IPS-NIHi7 (cell line): ENCODE data around the gene P3H1.

Experiments
- DNase-seq: peaks from one replicate; pipeline ENCODE4 v3.0.0; 2012; ENCODE audit warnings: mixed read lengths; ENCODE audit errors: extremely low spot score

P3H1 gene

DNA sequence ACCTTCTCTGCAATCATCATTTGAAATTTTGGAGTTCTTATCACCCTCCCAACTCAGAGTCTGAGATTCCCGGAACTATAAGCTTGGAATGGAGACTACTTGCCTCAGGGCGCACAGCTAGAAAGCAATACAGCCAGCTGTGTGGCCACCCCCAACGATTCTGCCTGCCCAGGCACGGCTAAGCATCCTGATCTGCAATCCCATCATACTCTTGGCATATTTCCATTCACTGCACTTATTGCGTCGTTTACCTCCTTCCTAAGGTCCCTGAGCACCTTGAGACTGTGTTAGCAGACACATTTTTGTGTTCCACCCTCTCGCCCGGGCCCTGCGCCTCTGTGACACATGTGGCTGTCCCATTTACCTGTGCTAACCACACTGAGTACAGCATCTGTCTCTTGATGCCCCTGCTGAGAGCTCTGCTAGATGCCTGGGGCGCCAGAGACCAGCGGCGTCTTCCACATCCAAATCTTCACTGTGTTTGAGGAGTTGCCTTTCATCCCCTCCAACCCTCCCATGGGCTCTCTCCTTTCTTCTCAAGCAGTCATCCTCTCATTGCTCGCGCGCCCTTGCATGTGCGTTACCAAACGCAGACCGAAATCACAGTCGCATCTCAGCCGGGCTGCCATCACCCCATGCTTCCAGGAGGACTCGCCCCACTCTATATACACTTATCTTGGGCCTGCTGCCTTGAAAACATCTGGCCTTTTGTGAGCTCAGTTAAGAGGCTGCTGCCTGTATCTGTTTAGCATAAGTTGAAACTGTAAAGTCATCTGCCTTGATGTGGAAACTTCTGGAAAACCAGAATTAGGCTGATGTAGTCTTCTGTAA is 23.3 kb downstream of the P3H1 start:
- no peak for DNase-seq

DNA sequence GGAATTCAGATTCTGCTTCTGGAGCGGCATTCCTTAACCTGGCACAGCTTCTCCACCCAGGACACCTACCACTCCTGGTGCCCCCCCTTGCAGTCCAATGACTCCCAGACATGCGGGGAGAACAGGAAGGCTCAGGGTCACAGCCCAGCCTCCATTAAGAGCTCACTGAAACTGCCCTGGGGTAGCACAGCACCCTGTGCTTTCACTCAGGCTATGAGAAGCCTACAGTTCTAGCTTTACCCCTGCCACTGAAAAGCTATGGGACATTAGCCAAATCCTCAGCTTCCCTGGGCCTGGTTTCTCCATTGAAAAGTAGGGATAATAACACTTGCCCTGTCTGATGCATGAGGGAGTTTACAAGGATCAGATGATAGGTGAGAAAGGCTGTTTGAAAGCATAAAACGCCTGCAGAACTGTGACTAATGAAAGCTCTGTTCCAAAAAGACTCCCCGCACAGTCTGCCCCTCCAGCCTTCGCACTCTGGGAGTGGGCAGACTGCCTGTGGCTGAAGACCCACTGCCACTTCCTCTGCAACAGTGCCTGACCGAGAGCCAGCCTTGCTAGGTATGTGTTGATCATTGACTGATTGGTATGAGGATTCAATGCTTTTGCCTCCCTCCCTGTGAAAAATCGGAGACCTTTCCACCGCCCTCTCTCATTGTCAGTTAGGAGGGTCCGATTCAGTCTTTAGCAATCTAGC is 24.1 kb downstream of the P3H1 start:
- no peak for DNase-seq

DNA sequence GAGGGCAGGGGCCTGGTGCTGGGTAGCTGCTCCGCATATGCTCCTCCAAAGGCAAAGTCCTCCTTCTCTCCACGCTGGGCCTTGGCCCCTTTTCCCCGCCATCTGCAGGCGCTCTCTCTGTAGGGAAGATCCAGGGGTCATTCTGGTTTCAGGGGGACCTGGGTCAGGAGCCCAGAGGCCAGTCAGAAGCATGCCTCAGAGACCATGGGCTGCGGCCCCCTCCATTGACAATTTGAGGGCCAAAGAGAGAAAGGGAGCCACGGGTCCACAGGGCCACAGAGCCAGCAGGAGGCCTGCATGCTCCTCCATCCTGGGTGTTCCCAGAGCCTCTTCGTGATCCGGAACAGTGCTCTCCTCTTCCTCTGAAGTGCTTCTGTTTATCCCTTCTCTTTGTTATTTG is 24.7 kb downstream of the P3H1 start:
- DNase-seq = no peak

DNA sequence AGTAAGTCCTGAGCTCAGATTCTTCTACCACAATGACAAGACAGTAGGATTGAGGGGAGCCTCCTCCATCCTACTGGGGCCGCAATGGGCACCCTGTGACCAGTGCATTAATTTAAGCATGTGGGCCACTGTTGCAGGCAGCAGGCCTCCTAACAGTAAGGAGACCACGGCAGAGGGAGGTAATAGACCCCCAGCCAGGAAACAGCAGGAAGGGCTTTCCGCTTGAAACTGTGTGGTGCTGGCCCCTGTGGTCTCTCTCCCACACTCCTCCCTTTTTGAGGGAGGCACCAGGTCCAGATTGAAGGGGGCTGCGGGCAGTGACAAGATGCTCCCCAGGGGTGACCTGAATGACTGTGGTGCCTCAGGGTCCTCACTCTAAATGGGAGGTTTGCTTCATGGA is 25.1 kb downstream of the P3H1 start:
- no peak for DNase-seq

DNA sequence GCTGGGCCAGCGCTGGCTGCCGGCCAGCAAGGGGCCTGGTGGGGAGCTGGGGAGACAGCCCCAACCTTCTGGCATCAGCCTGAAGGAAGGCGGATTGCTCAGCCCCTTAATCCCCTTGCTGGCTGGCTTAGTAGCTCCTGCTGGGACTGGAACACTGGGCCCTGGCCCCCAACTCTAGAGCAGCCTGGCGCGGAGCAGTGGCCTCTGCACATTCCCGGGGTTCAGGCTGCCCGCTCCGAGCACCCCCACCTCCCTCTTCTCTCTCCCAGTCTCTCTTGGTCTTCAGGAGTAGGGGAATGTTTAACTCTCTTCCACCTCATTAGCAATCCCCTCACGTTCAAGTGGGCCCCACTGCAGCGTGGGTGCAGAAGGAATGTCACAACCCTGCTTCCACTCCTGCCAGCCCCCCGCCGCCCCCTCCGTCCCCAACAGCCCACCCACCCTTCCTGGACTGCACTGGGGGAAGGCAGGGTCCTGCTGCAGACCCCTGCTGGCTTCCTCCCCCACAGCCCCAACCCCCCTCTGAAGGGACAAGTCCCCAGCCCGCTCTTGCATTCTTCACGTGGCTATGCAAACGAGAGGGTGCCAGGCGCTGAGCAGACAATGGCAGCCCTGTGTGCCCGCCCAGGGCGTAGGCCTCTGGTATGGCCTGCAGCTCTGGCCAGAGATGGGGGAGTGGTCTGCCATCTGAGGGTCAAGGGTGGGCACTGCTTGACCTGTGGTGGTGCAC is 25.8 kb downstream of the P3H1 start:
- DNase-seq = peak; percentile 57

DNA sequence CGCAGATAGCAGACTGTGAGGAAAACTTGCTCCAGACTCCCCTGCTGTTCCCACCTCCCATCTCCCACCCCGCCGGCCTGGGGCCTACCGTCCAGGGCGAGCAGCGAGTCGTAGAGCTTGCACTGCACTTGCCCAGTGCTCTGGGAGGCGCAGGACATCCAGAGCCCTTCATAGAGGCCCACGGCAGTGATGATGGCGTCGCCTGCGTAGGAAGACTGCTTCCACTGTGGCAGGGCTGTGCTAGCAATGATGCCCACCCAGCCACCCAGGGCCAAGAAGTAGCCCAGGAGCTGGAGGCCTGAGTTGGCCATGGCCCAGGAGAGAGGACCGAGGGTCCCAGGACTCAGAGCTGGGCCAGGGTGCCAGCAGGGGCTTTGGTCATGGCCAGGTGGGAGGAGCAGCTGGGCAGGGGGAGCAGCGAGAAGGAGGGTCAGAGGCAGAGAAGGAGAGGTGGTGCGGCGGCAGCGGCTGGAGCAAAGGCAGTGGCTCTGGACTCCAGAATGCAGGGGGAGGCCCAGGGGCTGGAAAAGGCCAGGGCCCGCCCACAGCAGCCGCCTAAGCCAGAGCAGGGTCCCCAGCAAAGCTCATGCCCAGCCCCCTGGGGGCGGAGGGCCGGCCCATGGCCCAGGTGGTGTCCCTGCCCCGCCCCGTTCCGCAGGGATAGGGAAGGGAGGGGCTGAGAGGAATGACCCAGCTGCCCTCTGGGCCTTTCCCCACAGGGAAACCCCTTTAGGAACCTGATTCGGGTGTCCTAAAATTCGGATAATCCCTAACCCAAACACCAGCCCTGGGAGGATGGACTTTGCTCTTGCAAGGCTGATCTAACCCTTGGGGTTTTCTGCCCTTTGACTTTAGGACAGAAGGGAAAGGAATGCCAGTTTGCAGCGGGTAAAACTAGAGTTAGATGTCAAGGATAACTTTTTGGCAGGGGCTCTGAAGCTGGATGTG is 26.8 kb downstream of the P3H1 start, which contains the start of gene CLDN19:
TSS of gene CLDN19 (minus strand) at position 484 of the 948 bp plus-strand sequence. CDS start at position 311, 173 bp downstream.
- peak; percentile 99 for DNase-seq

DNA sequence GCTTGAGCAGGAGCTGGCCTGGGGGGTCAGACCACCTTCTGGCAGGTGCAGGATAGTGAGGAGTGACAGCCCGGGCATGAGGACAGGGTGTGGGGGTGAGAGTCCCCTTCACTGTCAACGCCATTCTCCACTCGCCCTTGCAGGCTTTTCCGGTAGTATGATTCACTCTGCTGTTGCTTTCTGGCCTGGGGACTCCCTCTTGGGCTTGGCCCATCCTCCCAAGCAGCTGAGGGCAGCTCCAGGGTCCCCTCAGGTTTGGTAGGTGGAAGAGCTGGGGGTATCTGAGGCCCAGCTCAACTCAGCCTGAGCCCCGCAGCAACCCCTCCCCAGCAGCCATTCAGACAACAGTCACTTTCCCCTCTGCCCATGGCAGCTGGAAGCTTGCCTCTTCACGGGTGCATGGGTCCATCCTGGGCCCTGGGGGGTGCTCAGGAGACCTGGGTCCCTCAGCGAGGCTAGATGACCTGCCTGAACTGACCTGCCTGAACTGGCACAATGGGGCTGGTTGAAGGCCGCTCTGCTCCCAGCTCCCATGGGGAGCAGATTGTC is 28.1 kb downstream of the P3H1 start:
- no peak for DNase-seq

DNA sequence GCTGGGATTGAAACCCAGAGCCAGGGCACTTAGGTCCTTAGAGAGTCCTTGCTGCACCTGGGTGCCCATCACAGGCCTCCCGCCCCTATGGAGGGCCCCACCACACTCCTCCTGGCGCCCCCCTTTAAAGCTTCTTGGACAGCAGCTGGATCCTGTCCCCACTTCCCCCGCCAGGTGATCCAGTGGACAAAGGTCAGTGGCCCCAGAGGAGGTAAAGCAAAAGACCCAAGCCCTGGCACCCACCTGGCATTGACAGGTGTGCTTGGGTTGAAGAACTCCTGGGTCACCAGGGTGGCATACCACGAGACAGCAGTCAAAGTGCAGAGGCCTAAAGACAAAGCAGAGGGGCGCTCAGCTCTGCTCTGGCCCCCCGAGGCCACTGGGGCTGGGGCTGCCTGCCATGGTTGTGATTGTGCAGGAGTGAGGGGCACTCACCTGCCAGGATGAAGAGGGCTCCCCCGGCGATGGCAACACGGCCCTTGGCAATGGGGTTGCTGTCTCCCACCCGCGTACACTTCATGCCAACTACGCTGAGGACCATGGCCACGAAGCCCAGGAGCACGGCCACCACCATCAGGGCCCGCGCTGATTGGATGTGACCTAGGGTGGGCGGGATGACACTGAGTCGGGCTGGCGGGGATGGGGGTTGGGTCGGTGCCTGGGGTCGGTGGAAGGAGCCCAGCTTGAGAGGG is 28.7 kb downstream of the P3H1 start:
- DNase-seq = no peak

DNA sequence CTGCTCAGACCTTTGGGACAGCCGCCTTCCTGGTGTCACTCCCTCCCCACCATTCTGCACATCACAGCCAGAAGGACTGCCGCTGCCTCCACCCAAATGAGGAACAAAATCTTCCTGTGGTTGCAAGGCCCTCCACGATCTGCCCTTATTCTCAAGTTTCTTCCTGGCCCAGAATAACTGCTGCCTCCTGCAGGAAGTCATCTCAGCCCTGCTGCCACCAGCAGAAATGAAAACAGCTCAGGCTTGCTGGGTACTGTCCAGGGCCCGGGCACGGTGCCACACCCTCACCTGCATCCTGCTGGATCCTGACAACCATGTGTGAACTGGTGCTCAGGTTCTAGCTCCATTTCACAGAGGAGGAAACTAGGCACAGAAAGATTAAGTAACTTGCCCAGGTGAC is 29.6 kb downstream of the P3H1 start:
- DNase-seq = no peak

DNA sequence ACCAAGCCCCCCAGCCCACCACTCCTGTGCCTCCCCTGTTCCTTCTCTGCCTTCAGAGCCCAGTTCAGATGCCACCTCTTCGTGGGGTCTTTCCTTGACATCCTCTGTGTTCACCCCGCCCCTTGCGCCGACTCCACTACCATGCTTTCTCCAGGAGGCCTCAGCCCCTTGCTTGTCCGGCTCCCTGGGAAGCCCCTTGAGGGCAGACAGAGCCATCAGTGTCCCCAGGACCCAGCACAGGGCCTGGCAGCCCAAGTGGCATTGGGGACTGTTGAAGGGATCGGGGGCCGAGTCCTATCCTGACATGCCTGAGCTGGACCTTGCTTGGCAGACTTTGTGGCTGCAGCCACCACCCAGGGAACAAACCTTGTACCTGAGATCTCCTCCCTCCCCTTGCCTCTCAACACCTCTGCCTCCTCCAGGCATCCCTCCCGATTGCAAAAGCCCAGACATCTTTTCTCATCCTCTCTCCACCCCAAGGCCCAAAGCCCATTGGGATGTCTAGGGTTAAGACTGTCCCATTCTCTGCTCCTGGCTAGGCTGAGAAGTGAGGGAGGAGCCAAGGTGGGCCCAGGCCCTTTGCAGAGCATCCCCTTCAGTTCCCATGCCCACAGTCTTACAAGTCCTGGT is 30.1 kb downstream of the P3H1 start:
- DNase-seq = no peak

DNA sequence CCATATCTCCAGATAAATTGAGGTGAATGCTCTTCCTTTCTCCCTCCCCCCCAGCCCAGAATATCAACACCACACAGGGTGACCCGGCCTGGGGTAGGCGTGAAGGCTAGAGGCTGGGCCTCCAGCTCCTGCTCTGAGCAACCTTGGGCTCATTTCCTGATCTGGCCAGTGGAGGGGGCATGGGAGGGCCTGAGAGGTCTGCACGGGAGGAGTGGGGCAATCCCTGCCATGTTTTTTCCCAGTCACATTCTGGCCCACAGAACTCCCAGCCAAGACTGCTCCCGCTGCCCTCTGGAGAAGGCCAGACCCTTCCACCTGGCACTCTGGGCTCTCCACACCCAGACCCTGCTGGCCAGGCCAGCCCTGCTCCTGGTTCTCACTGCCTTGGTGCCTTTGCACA is 30.7 kb downstream of the P3H1 start:
- DNase-seq = peak; percentile 66

DNA sequence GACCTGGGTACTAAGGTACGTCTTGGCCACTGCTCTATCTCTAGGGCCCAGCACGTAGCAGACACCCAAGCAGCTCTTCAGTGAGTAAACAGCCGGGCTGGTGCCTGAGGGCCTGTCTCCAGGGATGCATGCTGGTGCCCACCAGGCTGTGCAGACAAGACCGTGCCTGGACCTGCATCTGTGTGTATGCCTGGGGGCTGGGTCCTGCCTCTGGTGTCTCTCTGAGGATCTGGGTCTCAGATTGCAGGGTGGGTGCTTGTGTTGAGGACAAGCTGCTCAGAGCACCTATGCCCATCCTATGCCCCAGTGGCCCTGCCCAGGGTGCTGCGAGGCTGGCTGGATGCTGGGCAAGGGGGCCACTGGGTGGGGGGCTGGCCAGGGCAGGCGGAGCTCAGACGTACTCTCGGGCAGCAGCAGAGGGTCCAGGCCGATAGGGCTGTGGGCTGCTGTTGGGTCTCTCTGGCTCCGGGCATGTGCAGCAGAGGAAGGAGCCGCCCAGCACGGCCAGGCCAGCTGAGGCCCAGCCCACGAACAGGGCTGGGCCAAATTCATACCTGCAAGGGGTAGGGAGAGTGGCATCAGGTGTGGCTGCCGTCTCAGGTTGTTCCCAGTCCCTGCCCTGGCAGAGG is 31.2 kb downstream of the P3H1 start:
- DNase-seq = no peak

DNA sequence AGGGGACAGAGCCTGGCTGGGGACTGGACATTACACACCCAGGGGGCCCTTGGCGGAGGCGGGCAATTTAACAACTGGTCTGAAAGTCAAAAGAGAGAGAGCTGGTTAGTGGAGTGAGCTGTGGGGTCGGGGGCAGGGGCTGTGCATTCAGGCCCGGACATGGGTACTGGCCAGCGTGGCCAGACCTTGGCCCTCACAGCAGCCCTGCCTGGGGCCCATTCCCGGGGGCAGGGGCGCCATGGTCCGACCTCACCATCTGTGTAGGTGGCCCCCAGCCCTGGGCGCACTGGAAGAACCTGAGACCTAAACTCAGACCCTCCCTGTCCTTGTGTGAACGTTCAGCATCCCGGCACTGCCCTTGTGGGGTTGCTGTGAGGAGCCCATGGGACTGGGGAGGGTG is 31.8 kb downstream of the P3H1 start:
- no peak for DNase-seq

DNA sequence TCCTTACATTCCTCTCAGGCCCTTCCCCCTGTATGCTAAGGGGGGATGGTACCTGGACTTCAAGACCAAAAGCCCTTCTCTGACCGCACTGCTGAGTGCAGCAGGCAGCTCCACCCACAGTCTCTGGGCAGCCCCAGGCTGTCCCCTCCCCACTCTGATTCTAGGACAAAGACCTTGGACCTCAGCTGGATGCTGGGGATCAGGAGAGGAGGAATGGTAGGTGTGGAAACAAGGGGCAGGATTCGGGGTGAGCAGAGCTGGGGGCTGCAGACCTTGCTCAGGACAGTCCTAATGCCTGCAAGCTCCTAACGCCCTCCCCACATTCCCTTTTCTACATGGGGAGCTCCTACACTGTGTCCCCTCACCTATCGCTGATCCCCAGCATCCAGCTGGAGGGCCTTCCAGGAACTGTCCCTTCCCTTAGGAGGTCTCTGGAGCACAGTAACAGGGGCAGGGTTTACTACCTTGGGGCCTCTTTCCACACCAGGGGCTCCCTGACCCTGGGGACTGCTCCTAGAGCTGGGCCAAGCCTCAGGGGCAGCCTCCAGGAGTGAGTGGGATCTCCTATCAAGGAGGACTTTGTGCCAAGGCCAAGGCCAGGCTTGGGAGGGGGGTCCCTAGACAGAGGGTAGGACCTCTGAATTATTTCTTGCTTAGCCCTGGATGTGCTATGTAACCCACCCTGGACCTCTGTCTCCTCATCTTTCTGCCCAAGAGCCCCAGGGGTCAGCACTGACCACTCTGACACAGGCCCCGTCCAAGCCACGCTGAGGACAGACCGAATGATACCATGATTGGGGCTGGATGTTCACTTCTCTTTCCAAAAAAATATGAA is 32.4 kb downstream of the P3H1 start:
- DNase-seq = no peak

DNA sequence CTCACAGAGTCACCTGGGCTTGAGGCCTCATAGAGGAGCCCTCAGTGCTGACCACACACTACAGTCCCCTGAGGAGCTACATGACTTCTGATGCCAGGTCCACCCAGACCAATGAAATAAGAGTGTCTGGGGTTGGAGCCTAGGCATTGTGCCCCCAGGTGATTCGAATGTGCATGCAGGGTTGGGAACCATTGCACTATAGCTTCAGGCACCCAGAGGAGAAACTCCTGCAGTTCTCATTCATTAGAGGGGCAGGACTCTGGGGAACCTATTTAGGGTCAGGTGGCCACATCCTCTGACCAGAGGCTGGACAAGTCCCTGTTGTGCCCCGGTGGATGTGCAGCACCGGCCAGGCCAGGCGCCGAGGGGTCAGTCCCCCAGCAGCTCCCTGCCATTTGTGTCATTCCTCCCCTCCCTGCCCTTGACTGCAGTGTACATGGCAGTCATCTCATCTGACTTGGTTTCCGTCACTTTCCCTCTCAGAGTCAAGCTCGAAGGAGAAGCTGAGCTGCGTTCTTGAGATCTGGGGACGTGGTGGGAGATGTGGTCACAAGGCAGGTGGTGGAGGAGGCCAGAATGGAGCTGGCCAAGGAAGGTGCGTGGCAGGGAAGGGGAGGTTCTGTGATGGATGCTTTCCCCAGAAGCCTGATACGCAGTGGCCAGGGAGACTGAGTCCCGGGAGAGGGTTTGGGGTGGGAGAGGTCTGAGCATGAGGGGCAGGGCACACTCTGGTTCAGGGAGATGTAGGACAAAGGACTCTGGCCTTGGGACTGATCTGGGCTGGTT is 33.2 kb downstream of the P3H1 start:
- DNase-seq = no peak

DNA sequence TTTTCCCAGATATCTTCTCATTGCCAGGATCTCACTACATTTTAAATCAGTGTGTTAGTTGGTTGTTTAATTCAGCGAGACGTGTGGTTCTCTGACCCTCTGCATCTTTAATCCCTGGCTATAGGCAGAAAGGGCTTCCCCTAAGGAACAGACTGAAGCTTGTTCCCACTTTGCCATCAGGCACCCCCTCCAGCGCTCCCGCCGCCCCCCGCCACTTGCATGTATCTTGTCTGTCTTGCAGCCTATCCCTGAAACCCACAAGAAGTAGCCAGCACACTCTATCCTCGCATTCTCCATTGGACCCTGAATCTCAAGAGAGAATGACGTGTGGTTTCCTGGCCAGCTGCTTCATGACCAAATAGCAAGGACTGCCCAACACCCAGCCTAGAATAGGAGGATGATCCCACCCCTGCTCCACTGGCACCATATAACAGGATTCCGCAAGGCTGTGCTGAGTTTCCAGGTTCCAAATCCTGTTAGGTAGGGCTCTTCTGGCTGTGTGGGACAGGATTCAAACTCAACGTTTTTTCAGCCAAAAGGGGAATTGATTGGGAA is 34.6 kb downstream of the P3H1 start:
- DNase-seq = no peak

DNA sequence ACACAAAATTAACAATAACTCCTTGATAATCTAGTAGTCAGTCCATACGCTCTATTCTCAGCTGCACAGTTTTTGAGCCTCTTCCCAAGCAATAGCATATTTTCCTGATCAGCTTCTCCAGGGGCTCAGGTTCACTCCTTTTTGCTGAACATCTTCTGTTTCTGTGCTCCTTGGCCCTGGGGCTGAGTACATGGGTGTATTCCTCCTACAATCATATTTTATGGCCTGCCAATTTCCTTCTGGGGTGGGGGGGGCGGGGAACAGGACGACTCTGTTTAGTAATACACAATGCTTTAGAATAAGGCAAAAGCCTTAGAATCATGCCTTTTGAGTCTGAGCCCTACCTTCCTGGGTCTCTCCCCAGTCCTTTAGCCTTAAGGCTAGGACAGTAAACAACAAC is 35.2 kb downstream of the P3H1 start:
- DNase-seq = no peak

DNA sequence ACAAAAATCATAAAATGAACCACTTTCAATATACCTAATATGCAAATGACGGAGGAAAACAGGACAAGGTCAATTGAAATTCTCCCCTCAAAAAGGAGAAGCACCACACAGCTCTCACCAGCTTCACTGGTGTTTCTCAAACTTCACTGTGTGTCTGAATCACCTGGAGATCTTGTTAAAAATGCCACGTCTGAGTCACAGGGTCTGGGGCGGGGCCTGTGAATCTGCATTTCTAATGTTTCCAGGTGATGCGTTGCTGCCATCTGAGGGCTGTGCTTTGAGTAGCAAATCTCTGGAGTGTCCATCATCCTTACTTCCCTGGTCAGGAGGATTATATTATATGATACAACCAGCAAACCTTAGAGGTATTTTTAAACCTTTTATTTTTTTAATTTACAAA is 35.8 kb downstream of the P3H1 start:
- no peak for DNase-seq
